K562 (cell line): ENCODE results near the gene AP2A2.

Experiments
- CBFB ChIP-seq: sonication (generic); formaldehyde crosslinking; IDR thresholded peaks from 2 replicates; pipeline ENCODE4 v1.4.0; 2020; ENCODE audit warnings: mild to moderate bottlenecking, missing genetic modification reagents
- CTCF ChIP-seq, 3 experiments: IDR thresholded peaks in 2 of 3; conservative IDR thresholded peaks in 1 of 3; 2 replicates each; pipeline ENCODE4 v1.5.1; 2011 to 2012; ENCODE audit warnings: low read length in 3 of 3, mild to moderate bottlenecking in 3 of 3, control low read depth in 2 of 3, improper control_type of control experiment in 1 of 3, inconsistent platforms in 1 of 3, low read depth in 1 of 3, mixed read lengths in 1 of 3, moderate library complexity in 1 of 3; ENCODE audit not compliant: insufficient read depth in 2 of 3
- JUNB ChIP-seq: fragments of 450-650 bp; formaldehyde crosslinking; conservative IDR thresholded peaks from 2 replicates; pipeline ENCODE4 v1.4.0; 2020; ENCODE audit warnings: mild to moderate bottlenecking
- TARDBP ChIP-seq: fragments of 450-650 bp; IDR thresholded peaks from 2 replicates; pipeline ENCODE4 v1.6.1; 2016

- TF ChIP-seq TARDBP, result no peak
- no peak for TF ChIP-seq CBFB (CRISPR knock-in tag)
- TF ChIP-seq CTCF (IDR thresholded peaks at IDR 0.05 in 2 of 3, conservative IDR thresholded peaks at IDR 0.05 in 1 of 3; ENCODE audit: insufficient read depth in 2 of 3, low read depth in 1 of 3, low read length in 3 of 3), result no peak
- no peak for TF ChIP-seq JUNB (CRISPR knock-in tag)
Observed at GRCh38 chr11:959608-960007, 33.9 kb downstream of the AP2A2 start.
